HG03521 (cell line): ENCODE results near the gene LRRC34.

Source experiments
- ATAC-seq: cut with Tn5 transposase; IDR thresholded peaks from one replicate; pipeline ENCODE4 v1.9.1; 2021; ENCODE audit warnings: mild to moderate bottlenecking, moderate library complexity; ENCODE audit not compliant: unreplicated experiment

LRRC34 gene

GRCh38 chr3:169769287-169770181 lies 43.2 kb downstream of the LRRC34 start, which contains the start of gene ACTRT3:
TSS of gene ACTRT3 (minus strand) at chr3:169769561. CDS start at chr3:169769520, 41 bp downstream.
- ATAC-seq = peak; percentile 21

GRCh38 chr3:169764882-169765612 lies 47.7 kb downstream of the LRRC34 start, which contains the start of gene TERC:
TSS of gene TERC (minus strand) at chr3:169765060.
- peak; percentile 74 for ATAC-seq

DNA sequence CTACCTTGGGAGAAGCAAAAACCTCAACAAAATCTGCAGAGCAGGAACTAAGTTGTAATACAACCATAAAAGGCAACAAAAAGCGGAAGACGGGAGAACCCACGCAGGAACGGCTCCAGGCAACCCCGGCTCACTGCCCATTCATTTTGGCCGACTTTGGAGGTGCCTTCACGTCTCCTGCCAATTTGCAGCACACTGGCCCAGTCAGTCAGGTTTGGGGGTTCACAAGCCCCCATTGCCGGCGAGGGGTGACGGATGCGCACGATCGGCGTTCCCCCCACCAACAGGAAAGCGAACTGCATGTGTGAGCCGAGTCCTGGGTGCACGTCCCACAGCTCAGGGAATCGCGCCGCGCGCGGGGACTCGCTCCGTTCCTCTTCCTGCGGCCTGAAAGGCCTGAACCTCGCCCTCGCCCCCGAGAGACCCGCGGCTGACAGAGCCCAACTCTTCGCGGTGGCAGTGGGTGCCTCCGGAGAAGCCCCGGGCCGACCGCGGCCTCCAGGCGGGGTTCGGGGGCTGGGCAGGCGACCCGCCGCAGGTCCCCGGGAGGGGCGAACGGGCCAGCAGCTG lies 48.3 kb downstream of the LRRC34 start:
- ATAC-seq = peak; percentile 39

GRCh38 chr3:169760479-169760878 lies 52.2 kb downstream of the LRRC34 start:
- no peak for ATAC-seq

DNA sequence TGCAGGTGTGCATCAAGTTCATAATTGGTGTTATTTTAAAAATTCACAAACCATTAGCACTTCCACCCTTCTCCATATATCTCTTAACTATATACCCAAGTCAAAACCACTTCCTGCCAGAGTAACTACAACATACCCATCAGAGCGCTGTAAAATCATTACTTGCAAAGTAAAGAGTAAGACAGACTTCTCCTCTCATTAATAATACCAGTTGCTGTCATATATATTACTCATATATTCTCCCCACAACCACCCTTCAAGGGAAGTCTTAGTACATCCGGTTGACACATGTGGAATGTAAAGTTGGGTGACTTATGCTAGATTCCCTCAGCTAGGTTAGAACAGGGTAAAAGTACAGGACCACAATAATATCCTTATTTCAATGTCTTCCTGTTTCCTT lies 53.4 kb downstream of the LRRC34 start:
- ATAC-seq = peak; percentile 47

- ATAC-seq = no peak
Measured at GRCh38 chr3:169758359-169758994, 54.2 kb downstream of the LRRC34 start.

GRCh38 chr3:169755488-169755887 lies 57.2 kb downstream of the LRRC34 start:
- no peak for ATAC-seq

DNA sequence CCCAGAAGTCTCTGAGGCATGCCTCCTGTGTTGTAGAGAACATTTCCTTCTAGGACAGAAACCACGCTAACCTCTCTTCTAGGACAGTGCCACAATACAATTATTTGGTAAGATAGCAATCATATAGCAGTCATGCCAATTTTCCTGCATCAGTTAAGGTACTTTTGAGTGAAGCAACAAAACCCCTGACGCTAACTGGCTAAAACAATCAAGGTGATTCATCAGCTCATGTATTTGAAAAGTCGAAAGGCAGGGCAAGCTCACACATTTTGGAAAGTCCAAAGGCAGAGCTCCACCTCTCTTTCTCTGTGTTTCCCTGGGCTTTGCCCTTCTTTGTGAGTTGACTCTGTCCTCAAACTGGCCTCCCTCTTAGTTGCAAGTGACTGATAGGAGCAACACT lies 58.0 kb downstream of the LRRC34 start:
- ATAC-seq = no peak

- no peak for ATAC-seq
Measured at GRCh38 chr3:169751875-169752274, 60.8 kb downstream of the LRRC34 start.

DNA sequence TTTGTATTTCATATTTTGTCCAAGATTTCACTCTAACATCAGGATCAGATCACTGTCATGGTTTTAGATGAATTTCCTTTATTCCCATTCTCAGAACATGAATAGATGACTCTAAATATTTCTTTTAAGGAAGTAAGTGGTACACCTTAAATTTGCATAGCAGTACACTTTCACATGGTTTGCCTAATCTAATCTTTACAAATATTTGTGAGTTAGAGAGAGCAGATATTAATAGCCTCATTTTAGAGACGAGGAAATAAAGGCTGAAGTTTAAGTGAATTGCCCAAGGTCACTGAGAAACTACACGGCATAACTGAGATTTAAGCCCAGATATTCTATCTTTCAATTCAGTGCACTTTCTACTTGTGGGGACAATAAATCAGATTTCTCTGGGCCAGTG lies 62.0 kb downstream of the LRRC34 start:
- ATAC-seq = no peak

GRCh38 chr3:169748670-169749069 lies 64.0 kb downstream of the LRRC34 start:
- ATAC-seq = no peak

DNA sequence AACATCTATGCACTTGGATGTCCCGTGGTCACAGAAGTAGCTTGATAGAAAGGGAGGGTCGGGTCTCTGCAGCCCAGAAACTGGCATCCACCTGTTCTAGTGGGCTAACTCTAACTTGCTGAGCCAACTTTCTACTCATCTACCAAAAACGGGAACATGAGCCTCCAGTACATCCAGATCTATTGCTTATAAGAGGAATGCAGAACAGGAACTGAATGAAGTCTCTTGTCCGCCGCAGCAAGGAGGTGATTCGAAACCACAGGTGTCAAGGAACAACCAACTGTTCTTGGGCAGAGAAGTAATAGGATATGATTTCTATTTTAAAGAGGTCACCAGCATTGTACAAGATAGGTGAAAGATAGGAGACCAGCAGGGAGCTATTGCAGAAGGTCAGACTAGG lies 65.8 kb downstream of the LRRC34 start:
- ATAC-seq = no peak

DNA sequence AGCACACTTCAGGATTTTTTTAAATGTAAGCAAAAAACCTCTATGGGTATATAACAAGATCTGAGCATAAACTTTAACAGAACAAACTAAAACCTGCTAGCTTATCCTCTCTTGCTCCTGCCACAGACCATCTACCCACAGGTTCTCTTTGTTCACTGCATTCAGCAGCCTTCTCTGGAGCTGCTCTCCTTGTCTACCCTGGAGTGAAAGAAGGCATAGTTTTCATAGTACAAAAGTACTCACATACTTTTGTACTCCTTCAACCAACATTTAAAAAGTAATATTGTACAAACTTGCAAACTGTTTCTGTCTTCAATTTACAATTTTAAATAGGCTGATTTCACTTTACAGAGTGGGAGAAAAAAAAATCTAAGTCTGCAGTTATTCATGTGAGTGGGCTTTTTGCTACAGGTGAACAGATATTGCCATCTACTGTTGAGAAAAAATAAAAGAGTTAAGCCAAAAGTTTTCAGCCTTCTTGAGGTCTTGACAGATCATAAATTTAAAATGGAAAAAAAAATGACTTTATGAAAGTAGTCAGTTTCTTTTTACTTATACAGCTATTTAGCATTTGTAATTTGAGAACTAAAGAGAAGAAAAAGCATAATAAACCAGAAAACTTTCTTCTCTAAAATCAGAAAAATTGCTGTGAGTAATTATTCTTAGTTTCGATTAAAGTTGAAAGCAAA lies 68.2 kb downstream of the LRRC34 start:
- no peak for ATAC-seq
